SK-N-MC (cell line): ENCODE data around the gene BOC.

Experiments used
- EZH2 ChIP-seq: fragments of 200-600 bp; sonication (generic); IDR thresholded peaks from one replicate; pipeline ENCODE4 v1.6.1; 2017; ENCODE audit warnings: antibody characterized with exemption
- FOXP2 ChIP-seq: optimal IDR thresholded peaks from 2 replicates; pipeline ENCODE3; 2011; ENCODE audit warnings: mild to moderate bottlenecking, moderate library complexity; ENCODE audit not compliant: insufficient read depth; ENCODE audit errors: extremely low read length, control extremely low read depth
- POLR2AphosphoS5 ChIP-seq: IDR thresholded peaks from 2 replicates; pipeline ENCODE4 v1.6.1; 2012; ENCODE audit warnings: mild to moderate bottlenecking, low read depth, low read length, borderline replicate concordance

DNA sequence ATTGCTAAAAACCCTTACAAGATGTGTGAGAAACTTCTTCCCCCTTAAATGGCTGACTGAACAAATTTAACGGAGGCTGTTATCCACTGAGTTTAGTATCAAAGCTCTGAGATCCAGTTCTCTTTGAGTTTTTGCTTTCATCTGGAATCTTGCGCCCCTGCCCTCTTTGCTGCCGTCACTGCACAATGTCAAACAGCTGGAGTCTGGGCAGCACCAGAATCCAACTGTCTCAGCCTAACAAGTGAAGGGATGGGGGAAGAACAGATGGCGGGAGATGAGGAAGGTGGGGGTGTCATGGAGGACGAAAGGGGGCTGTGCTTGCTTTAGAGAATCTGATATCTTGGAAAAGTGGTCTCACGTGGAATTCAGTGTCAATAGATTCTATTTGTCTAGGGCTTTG lies 7.0 kb upstream of the BOC start:
- TF ChIP-seq POLR2AphosphoS5 = no peak
- no peak for TF ChIP-seq EZH2
- no peak for TF ChIP-seq FOXP2
